ENCODE data around the gene FLAD1.

FLAD1 gene

DNA sequence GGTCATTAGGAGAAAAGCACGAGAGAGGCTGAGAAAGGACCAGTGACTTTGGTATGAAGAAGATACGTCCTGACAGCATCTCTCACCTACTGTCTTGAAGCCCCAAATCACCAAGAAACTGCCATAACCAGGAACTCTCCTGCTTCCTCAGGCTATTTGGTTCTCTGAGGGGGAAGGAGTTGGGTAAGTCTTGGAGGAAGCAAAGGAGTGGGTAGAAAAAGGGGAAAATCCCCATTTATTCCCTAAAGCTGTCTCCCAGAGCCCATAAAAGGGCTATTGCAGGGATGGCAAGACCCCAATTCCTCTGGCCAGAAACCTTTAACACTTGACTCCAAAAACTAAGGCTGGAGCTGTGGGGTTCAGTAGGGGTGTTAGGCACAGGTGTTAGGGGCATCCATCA, 25.1 kb upstream of the FLAD1 start:
- no peak overlapping the region for H3K4me3 ChIP-seq (replicated peaks in 1 of 2; ENCODE audit: low read depth in 2 of 2, low read length in 2 of 2)
- no peak for DNase-seq (ENCODE audit: low read depth in 2 of 2)
- TF ChIP-seq, protein P1, sequence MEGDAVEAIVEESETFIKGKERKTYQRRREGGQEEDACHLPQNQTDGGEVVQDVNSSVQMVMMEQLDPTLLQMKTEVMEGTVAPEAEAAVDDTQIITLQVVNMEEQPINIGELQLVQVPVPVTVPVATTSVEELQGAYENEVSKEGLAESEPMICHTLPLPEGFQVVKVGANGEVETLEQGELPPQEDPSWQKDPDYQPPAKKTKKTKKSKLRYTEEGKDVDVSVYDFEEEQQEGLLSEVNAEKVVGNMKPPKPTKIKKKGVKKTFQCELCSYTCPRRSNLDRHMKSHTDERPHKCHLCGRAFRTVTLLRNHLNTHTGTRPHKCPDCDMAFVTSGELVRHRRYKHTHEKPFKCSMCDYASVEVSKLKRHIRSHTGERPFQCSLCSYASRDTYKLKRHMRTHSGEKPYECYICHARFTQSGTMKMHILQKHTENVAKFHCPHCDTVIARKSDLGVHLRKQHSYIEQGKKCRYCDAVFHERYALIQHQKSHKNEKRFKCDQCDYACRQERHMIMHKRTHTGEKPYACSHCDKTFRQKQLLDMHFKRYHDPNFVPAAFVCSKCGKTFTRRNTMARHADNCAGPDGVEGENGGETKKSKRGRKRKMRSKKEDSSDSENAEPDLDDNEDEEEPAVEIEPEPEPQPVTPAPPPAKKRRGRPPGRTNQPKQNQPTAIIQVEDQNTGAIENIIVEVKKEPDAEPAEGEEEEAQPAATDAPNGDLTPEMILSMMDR (IDR thresholded peaks at IDR 0.05; ENCODE audit: low read depth, low read length) = no peak

DNA sequence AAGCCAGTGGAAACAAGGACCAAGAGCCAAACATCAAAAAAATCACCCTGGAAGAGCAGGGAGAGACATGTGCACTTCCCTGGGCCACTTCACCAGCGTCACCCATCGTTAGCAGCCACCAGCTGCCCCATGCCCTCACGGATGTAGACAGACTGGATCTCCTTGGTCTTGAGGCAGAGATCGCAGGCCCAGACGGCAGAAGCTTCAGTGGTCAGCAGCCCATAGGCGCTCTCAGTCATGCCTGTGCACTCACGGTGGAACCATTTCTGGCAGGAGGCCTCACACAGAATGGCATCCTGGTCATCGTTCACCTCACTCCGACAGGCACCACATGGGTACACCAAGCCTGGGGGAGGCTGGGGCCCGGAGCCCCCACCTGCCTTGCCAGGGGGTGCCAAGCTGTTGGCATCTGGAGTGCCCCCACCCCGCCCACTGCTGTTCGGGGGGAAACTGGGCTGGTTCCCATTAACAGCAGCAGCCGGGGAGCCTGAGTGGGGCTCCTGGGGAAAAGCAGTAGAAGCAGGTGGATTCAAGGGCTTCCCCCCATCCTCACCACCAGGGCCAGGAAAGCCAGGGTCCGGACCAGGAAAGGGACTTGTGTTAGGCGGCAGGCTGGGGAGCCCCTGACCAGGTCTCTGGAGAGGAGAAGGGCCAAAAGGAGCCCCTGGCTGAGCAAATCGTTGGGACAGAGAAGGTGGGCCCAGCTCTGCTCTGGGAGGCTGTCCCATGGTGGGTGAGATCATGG, 24.3 kb upstream of the FLAD1 start:
- TF ChIP-seq, protein P1 (IDR thresholded peaks at IDR 0.05; ENCODE audit: low read depth, low read length) = no peak
- no peak for DNase-seq (ENCODE audit: low read depth in 2 of 2)
- H3K4me3 ChIP-seq (replicated peaks in 1 of 2; ENCODE audit: low read depth in 2 of 2, low read length in 2 of 2) = no peak overlapping the region

DNA sequence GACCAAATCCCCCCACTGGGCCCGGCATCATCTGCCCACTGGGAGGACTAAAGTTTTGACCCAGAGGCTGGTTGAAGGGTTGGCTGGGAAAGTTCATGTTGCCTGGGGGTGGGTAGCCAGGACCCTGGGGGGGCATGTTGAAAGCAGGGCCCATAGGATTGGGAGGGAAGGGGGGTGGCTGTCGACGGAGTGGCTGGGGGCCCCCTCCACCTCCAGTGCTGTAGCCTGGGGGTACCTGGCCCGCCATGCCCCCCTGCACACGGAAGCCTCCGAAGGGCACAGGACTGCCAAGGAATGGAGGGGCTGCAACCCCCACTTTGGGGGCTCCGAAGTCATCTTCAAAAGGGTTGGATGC, 23.7 kb upstream of the FLAD1 start:
- no peak for DNase-seq (ENCODE audit: low read depth in 2 of 2)
- no peak overlapping the region for H3K4me3 ChIP-seq (replicated peaks in 1 of 2; ENCODE audit: low read depth in 2 of 2, low read length in 2 of 2)
- TF ChIP-seq, protein P1 (IDR thresholded peaks at IDR 0.05; ENCODE audit: low read depth, low read length) = no peak

DNA sequence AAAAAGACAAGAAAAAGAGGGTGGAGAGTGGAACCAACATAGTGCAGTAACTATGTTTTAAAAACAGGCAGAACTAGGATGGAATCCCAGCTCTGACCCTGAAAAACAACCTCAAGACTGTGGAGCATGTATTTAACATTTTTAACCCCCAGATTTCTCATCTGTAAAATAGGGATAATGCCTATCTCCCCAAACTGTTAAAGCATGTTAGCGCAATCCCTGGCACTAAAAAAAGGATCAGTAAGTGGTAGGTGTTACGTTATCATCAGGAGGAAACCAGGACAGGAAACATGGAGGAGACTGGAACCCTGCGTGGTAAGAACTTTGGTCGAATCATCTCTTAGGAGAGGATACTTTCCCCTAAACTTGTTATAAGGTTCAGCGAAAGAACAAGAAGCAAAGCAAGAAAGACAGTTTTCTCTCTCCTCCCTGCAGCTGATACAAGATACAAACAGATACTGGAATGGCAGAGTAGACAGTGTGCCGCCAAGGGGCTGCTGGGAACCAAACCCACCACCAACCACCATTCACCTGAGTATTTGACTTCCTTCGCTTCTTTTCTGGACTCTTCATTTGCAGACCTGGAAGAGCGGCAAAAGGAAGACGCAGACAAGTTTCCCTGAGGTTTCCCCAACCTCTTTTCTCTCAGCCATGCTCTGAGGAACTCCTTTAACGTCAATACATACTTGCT, 22.6 kb upstream of the FLAD1 start:
- no peak for DNase-seq (ENCODE audit: low read depth in 2 of 2)
- H3K4me3 ChIP-seq (replicated peaks in 1 of 2; ENCODE audit: low read depth in 2 of 2, low read length in 2 of 2) = peak overlapping the region; percentile 59 to 75
- TF ChIP-seq, protein P1 (IDR thresholded peaks at IDR 0.05; ENCODE audit: low read depth, low read length) = no peak

DNA sequence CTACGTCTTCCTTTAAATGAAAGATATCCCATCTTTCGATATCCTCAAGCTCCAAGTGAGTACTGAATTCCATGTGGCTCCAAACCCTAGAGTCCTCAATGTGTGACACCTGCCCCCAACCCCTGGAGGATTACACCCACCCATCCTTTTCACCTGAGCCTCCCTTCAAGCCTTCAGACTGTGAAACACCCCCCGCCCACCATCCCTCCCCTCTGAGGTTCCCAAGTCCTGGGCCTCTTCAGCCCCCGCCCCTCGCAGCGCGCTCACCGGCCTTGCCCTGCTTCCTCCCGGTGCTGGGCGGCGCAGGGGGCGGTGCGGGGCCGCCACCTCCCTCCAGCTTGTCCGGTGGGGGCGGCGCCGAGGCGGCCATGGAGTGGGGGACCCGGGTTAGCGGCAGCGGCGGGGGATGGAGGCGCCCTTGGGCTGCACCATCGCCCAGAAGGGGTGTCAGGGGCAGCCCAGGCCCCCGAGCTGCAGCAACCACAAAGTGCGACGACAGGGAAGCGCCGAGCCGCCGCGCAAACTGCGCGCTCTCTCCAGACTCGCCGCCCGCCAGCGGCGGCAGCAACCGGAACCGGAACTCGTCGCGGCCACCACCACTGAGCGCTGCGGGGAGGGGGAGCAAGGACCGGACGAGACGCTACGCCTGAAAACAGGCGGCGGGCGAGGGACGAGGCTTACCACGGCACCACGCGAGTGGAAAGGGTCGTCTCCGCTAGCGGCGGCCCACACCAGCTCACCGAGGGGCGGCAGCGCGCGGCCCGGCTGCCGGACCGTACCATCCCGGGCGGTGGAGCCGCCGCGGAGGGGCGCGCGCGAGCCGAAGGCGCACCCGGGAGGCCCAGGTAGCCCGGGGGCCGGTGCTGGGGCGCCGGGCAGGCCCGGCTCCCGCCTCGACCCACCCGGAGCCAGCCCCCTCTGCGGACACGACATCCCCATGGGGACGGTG, 21.7 kb upstream of the FLAD1 start, which contains the start of gene PYGO2:
PYGO2 (minus strand) TSS at position 576 of the 949 bp plus-strand sequence; CDS start at position 370, 206 bp downstream.
- TF ChIP-seq, protein P1 (IDR thresholded peaks at IDR 0.05; ENCODE audit: low read depth, low read length) = no peak
- DNase-seq (ENCODE audit: low read depth in 2 of 2) = peak; percentile 77 to 80
- H3K4me3 ChIP-seq (replicated peaks in 1 of 2; ENCODE audit: low read depth in 2 of 2, low read length in 2 of 2) = peak within 1 kb of the TSS; percentile 59 to 75

DNA sequence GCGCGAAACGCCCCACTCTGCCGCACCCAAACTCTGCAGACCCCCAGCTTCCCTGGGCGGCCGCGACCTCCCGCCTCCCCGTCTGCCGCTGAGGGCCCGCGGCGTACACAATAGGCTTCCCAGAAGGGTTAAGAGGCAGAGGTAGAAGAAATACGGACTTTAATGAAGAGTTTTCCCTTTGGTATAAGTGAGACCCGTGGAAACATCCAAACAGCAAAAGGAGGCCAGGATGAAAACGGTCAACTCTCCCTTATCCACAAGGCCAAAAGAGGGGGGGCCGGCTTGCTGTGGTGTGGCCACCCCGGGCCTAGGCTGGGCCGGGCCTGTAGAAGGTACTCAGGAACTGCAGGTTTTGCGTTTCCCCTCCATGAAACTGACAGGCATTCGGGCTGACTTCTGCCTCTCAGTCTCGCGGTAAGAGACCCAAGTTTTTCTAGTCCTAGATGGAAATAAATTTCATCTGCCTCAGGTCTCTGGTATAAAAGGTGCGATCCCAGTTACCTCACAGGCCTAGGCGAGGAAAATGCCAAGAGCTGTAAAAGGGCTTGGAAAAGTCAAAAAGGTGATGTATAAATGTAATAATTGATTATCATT, 20.9 kb upstream of the FLAD1 start:
- peak; percentile 39 to 43 for DNase-seq (ENCODE audit: low read depth in 2 of 2)
- peak overlapping the region; percentile 54 to 75 for H3K4me3 ChIP-seq (replicated peaks in 1 of 2; ENCODE audit: low read depth in 2 of 2, low read length in 2 of 2)
- TF ChIP-seq, protein P1 (IDR thresholded peaks at IDR 0.05; ENCODE audit: low read depth, low read length) = no peak

Data from cardiac fibroblast (primary cell).